K562 (cell line): Measurements from ENCODE around the gene SIAE. TPM values are rescaled to one million over a fixed set of nuclear protein-coding genes. Genes with fewer than 3 reads are reported as not detected.
A peak's percentile ranks its signal among the peaks of the same experiment; 100 is the strongest.

Experiments
- ETV6 ChIP-seq, 3 experiments: fragments of 150-350 bp in 1 of 3; sonication (generic) in 1 of 3; formaldehyde crosslinking in 1 of 3; IDR thresholded peaks; 2 replicates each; pipeline versions ENCODE4 v1.6.1 to v1.8.0; 2014 to 2022; ENCODE audit warnings: borderline replicate concordance in 2 of 3, low read depth in 2 of 3, antibody characterized with exemption in 1 of 3, low read length in 1 of 3, mild to moderate bottlenecking in 1 of 3, missing genetic modification reagents in 1 of 3
- FOSL1 ChIP-seq: fragments of 200-800 bp; sonication (Bioruptor generic); conservative IDR thresholded peaks from 2 replicates; pipeline ENCODE4 v1.6.1; 2016; ENCODE audit warnings: missing genetic modification characterization, missing compliant biosample characterization
- GABPA ChIP-seq: fragments of 200-800 bp; sonication (Bioruptor generic); conservative IDR thresholded peaks from 2 replicates; pipeline ENCODE4 v1.6.1; 2016; ENCODE audit warnings: low read depth, missing genetic modification characterization, missing compliant biosample characterization
- HDAC3 ChIP-seq: fragments of 450-650 bp; IDR thresholded peaks from 2 replicates; pipeline ENCODE4 v1.6.1; 2018; ENCODE audit warnings: borderline replicate concordance, mild to moderate bottlenecking, moderate library complexity; ENCODE audit not compliant: partially characterized antibody
- JUN ChIP-seq, 2 experiments: sonication (generic) in 1 of 2; formaldehyde crosslinking in 1 of 2; IDR thresholded peaks; 2 replicates each; pipeline versions ENCODE4 v1.6.1 to v1.8.0; 2012 to 2022; ENCODE audit warnings: borderline replicate concordance in 2 of 2, mild to moderate bottlenecking in 2 of 2, improper control_type of control experiment in 1 of 2, low read depth in 1 of 2, low read length in 1 of 2, missing genetic modification reagents in 1 of 2
- PBX2 ChIP-seq, 2 experiments: IDR thresholded peaks in 1 of 2; conservative IDR thresholded peaks in 1 of 2; 2 replicates each; pipeline ENCODE4 v1.6.1; 2016; ENCODE audit warnings: low read depth in 2 of 2, mild to moderate bottlenecking in 1 of 2, missing compliant biosample characterization in 1 of 2, missing genetic modification characterization in 1 of 2, moderate library complexity in 1 of 2
- PTBP1 ChIP-seq: fragments of 200-400 bp; formaldehyde crosslinking; IDR thresholded peaks from 2 replicates; pipeline ENCODE4 v1.6.1; 2017; ENCODE audit warnings: low read depth, low read length
- RAD21 ChIP-seq, 2 experiments: fragments of 250-450 bp in 1 of 2; fragments of 450-650 bp in 1 of 2; sonication (Bioruptor Pico) in 1 of 2; formaldehyde crosslinking in 1 of 2; IDR thresholded peaks in 1 of 2; conservative IDR thresholded peaks in 1 of 2; 2 replicates each; pipeline versions ENCODE4 v1.4.0 to v1.8.0; 2020 to 2022; ENCODE audit warnings: mild to moderate bottlenecking in 2 of 2, moderate library complexity in 1 of 2
- SMAD1 ChIP-seq: fragments of 150-350 bp; IDR thresholded peaks from 2 replicates; pipeline ENCODE4 v1.6.1; 2014; ENCODE audit warnings: low read length, low read depth; ENCODE audit not compliant: partially characterized antibody
- SPI1 ChIP-seq: IDR thresholded peaks from 2 replicates; pipeline ENCODE4 v1.6.1; 2011; ENCODE audit warnings: low read depth, low read length, control low read depth, borderline replicate concordance
- TAF7 ChIP-seq: fragments of 450-650 bp; IDR thresholded peaks from 2 replicates; pipeline ENCODE4 v1.6.1; 2016; ENCODE audit warnings: missing genetic modification characterization, missing compliant biosample characterization
- TEAD1 ChIP-seq, 2 experiments: fragments of 450-650 bp in 1 of 2; sonication (generic) in 1 of 2; formaldehyde crosslinking; IDR thresholded peaks; 2 replicates each; pipeline versions ENCODE4 v1.4.0 to v1.8.0; 2020 to 2022; ENCODE audit warnings: mild to moderate bottlenecking in 2 of 2, missing genetic modification reagents in 1 of 2
- YY1 ChIP-seq, 3 experiments: IDR thresholded peaks; 2 replicates each; pipeline ENCODE4 v1.6.1; 2011; ENCODE audit warnings: low read length in 2 of 3, mild to moderate bottlenecking in 2 of 3, moderate library complexity in 2 of 3, borderline replicate concordance in 1 of 3, control low read depth in 1 of 3, low read depth in 1 of 3; ENCODE audit not compliant: insufficient read depth in 3 of 3, insufficient replicate concordance in 2 of 3, control insufficient read depth in 1 of 3, insufficient read length in 1 of 3; ENCODE audit errors: extremely low read depth in 1 of 3
- ZBTB34 ChIP-seq: fragments of 250-450 bp; sonication (Bioruptor Pico); IDR thresholded peaks from 2 replicates; pipeline ENCODE4 v1.8.0; 2021; ENCODE audit warnings: mild to moderate bottlenecking, moderate library complexity
- ZNF282 ChIP-seq: sonication (generic); formaldehyde crosslinking; IDR thresholded peaks from 2 replicates; pipeline ENCODE4 v1.8.1; 2023; ENCODE audit warnings: missing genetic modification reagents
- ZNF324 ChIP-seq: fragments of 250-450 bp; sonication (Bioruptor Pico); IDR thresholded peaks from 2 replicates; pipeline ENCODE4 v1.4.0; 2020; ENCODE audit warnings: mild to moderate bottlenecking
- ZNF586 ChIP-seq: fragments of 450-650 bp; formaldehyde crosslinking; conservative IDR thresholded peaks from 2 replicates; pipeline ENCODE4 v1.4.0; 2020; ENCODE audit warnings: mild to moderate bottlenecking, moderate library complexity
- ZNF589 ChIP-seq: fragments of 200-800 bp; sonication (Bioruptor generic); IDR thresholded peaks from 2 replicates; pipeline ENCODE4 v1.6.1; 2016; ENCODE audit warnings: low read depth, missing genetic modification characterization, missing compliant biosample characterization
- ZNF766 ChIP-seq: fragments of 200-800 bp; sonication (Bioruptor generic); conservative IDR thresholded peaks from 2 replicates; pipeline ENCODE4 v1.6.1; 2016; ENCODE audit warnings: missing genetic modification characterization, missing compliant biosample characterization
- polyA plus RNA-seq, 8 experiments: library from polyadenylated mRNA; depleted of rRNA in 4 of 8; stranded (reverse) in 5 of 8; unstranded in 3 of 8; fragments of >200 nt; fragmentation: Nextera tagmentation in 2 of 8; fragmentation: Illumina TruSeq in 1 of 8; extraction: Ambion mirVana in 2 of 8; extraction: Trizol in 1 of 8; gene quantifications; 2 replicates each; pipeline versions ENCODE4 v1.2.1 to v1.2.3, GENCODE V29; 2011 to 2014; ENCODE audit warnings: inconsistent platforms in 1 of 8, missing spikeins in 1 of 8
- total RNA-seq, 7 experiments: library from RNA; depleted of rRNA in 6 of 7; stranded (reverse); fragments of >200 nt in 6 of 7; fragmentation: Illumina TruSeq in 2 of 7; extraction: Trizol in 2 of 7; gene quantifications; 2 replicates each; pipeline versions ENCODE4 v1.2.1 to v1.2.3, GENCODE V29; 2011 to 2021; ENCODE audit warnings: low replicate concordance in 1 of 7

SIAE gene
- total and polyA plus RNA-seq, 9 of the 15 experiments (the other 6 are each of a cell fraction or from before 2014, with no cell fraction given), result 0.89 to 9.6 (median 3.7) TPM

- TF ChIP-seq ETV6 (IDR thresholded peaks at IDR 0.05; ENCODE audit: borderline replicate concordance in 1 of 2, low read depth in 2 of 2, low read length in 1 of 2) (0 out of 4 replicates have a peak, but pooled peaks of 1 of the 2 experiments have one; percentile 52), ETV6 (CRISPR knock-in tag; IDR thresholded peaks at IDR 0.05; ENCODE audit: borderline replicate concordance) (no peak), GABPA (peak; percentile 52), SMAD1 (no peak), ZNF589 (CRISPR knock-in tag) (no peak; the same call in 1 of the 2 replicates), FOSL1 (tag) (peak; percentile 65), TEAD1 (CRISPR knock-in tag; IDR thresholded peaks at IDR 0.05) (0 out of 4 replicates have a peak, but pooled peaks of 1 of the 2 experiments have one; percentile 4), ZNF324 (CRISPR knock-in tag) (no peak), TAF7 (peak; percentile 35; the same call in 1 of the 2 replicates), JUN (IDR thresholded peaks at IDR 0.05; ENCODE audit: borderline replicate concordance, low read depth, low read length) (no peak; the same call in none of the 2 replicates), JUN (CRISPR knock-in tag; IDR thresholded peaks at IDR 0.05; ENCODE audit: borderline replicate concordance) (no peak), YY1 (IDR thresholded peaks at IDR 0.05; ENCODE audit: borderline replicate concordance in 1 of 3, control insufficient read depth in 1 of 3, extremely low read depth in 1 of 3, insufficient read depth in 3 of 3, insufficient read length in 1 of 3, insufficient replicate concordance in 2 of 3, low read depth in 1 of 3, low read length in 2 of 3) (peak in 1 of 3 experiments; percentile 83), ZNF586 (CRISPR knock-in tag) (no peak), RAD21 (CRISPR knock-in tag; conservative IDR thresholded peaks at IDR 0.05 in 1 of 2, IDR thresholded peaks at IDR 0.05 in 1 of 2) (0 out of 4 replicates have a peak, but pooled peaks of 1 of the 2 experiments have one; percentile 6), ZNF282 (no peak), SPI1 (no peak), ZBTB34 (no peak), HDAC3 (peak; percentile 32), PBX2 (CRISPR knock-in tag; IDR thresholded peaks at IDR 0.05; ENCODE audit: low read depth) (no peak), PBX2 (tag; conservative IDR thresholded peaks at IDR 0.05; ENCODE audit: low read depth) (no peak), ZNF766 (CRISPR knock-in tag) (peak; percentile 78), PTBP1 (no peak)
These were observed 29.7 kb downstream of the SIAE start (continued) for GRCh38 chr11:124643605-124644425.
